ENCODE results near the gene TP53BP2. TPM values are rescaled to one million over a fixed set of nuclear protein-coding genes. Genes with fewer than 3 reads are reported as not detected.
A peak's percentile ranks its signal among the peaks of the same experiment; 100 is the strongest.
"Not testable (repeated sequence)": the region's sequence is repeated elsewhere in the genome, so short reads cannot be mapped to it uniquely, and the experiment has no call there.

TP53BP2 gene
- total RNA-seq, 1 donor from 2014 or later: 44.1 TPM

- DNase-seq (ENCODE audit: low spot score) (no peak), ATAC-seq (no peak)
- intact Hi-C loops (cut with DNase I): no loop called here
Observed at GRCh38 chr1:223737342-223737741, 108.4 kb downstream of the TP53BP2 start.

GRCh38 chr1:223736638-223737037 is 109.1 kb downstream of the TP53BP2 start:
- DNase-seq (ENCODE audit: low spot score); ATAC-seq; intact Hi-C loops (cut with DNase I): not testable (repeated sequence)

GRCh38 chr1:223733898-223734852 is 111.6 kb downstream of the TP53BP2 start:
- no peak for DNase-seq (ENCODE audit: low spot score)
- intact Hi-C loops (cut with DNase I): no loop called here
- ATAC-seq: no peak

GRCh38 chr1:223732993-223733798 is 112.6 kb downstream of the TP53BP2 start:
- DNase-seq (ENCODE audit: low spot score): no peak
- no peak for ATAC-seq
- intact Hi-C loops (cut with DNase I): no loop called here

- intact Hi-C loops (cut with DNase I): no loop called here
- DNase-seq (ENCODE audit: low spot score) (peak; percentile 84), ATAC-seq (peak; percentile 72)
Observed at GRCh38 chr1:223731133-223731770, 114.5 kb downstream of the TP53BP2 start.

GRCh38 chr1:223730479-223731132 is 115.1 kb downstream of the TP53BP2 start:
- ATAC-seq (peak; percentile 23), DNase-seq (ENCODE audit: low spot score) (no peak)
- intact Hi-C loops (cut with DNase I): no loop called here

- intact Hi-C loops (cut with DNase I): no loop called here
- ATAC-seq (no peak), DNase-seq (ENCODE audit: low spot score) (no peak)
Observed at GRCh38 chr1:223729906-223730305, 115.8 kb downstream of the TP53BP2 start.

Other genes with a start within 250 kb of the TP53BP2 start
- not detected for gene CAPN8, start 180.2 kb downstream of the TP53BP2 start, total RNA-seq
- 186 TPM for gene CAPN2, start 133.4 kb downstream of the TP53BP2 start, total RNA-seq

All from sciatic nerve (tissue), 2 donors.